ENCODE measurements around the gene SELENOP.

The SELENOP gene

DNA sequence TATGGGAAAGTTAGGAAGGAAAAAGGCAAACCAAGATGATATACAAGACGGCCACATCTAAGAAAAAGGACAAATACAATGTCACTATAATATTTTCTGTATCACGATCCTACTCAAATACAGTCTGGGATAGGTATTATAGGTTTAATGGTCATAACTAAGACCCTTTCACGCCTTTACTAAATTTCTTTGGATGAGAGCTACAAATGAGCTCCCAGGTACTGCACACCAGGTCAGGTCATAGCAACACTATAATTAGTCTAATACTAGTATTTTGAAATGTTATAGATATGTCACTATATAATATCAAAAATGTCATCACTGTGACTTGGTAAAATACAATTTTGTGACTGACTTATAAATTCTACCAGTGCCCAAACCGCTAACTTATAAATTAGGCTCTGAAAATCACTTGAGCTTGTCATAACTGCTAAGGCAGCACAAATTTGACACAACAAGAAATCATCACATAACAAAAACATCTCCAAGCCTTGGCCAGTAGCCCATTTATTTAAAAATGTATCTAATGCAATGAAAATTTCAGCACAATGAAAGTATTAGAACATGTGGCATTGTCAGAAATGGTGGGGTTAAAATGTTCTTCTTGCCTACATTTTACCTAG is 6.9 kb downstream of the SELENOP start:
- H3K36me3 ChIP-seq (ENCODE audit: control insufficient read depth, insufficient read depth, low read length), result no peaks in the 10 kb centered on the region
- no peak overlapping the region for H3K4me3 ChIP-seq (ENCODE audit: low read depth, low read length)
- H3K4me1 ChIP-seq (ENCODE audit: control insufficient read depth, insufficient read depth, low read length), result peaks cover 3% of the 10 kb centered on the region
- no peak overlapping the region for H3K9ac ChIP-seq (ENCODE audit: low read depth, low read length)
- H3K9me3 ChIP-seq (ENCODE audit: control insufficient read depth, insufficient read depth, low read length), result no peaks in the 10 kb centered on the region
- H3K27me3 ChIP-seq (ENCODE audit: control insufficient read depth, insufficient read depth, low read length), result no peaks in the 10 kb centered on the region

DNA sequence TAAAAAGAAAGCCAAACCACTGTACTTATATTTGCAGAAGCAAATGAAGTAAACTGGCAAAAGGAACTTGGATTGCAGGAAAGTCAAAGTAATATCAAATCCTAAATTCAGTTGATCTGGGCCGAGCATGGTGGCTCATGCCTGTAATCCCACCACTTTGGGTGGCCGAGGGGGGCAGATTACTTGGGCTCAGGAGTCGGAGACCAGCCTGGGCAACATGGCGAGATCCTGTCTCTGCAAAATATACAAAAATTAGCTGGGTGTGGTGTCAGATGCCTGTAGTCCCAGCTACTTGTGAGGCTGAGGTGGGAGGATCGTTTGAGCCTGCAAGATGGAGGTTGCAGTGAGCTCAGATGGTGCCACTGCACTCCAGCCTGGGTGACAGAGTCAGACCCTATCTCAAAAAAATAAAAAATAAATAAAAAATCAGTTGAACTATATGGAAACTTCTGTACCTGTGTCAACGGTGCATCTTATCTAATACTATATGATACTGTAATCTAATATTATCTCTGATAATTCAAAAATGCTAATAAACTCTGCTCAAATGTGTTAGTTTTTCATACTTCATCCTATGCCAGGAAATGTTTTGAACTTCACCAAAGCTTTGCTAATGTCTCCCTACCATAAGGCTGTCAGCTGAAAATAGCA is 10.1 kb downstream of the SELENOP start:
- Histone ChIP-seq H3K27me3 (ENCODE audit: control insufficient read depth, insufficient read depth, low read length) (no peaks in the 10 kb centered on the region), H3K36me3 (ENCODE audit: control insufficient read depth, insufficient read depth, low read length) (no peaks in the 10 kb centered on the region), H3K4me3 (ENCODE audit: low read depth, low read length) (no peak overlapping the region), H3K4me1 (ENCODE audit: control insufficient read depth, insufficient read depth, low read length) (no peaks in the 10 kb centered on the region), H3K9ac (ENCODE audit: low read depth, low read length) (no peak overlapping the region), H3K9me3 (ENCODE audit: control insufficient read depth, insufficient read depth, low read length) (no peaks in the 10 kb centered on the region)

DNA sequence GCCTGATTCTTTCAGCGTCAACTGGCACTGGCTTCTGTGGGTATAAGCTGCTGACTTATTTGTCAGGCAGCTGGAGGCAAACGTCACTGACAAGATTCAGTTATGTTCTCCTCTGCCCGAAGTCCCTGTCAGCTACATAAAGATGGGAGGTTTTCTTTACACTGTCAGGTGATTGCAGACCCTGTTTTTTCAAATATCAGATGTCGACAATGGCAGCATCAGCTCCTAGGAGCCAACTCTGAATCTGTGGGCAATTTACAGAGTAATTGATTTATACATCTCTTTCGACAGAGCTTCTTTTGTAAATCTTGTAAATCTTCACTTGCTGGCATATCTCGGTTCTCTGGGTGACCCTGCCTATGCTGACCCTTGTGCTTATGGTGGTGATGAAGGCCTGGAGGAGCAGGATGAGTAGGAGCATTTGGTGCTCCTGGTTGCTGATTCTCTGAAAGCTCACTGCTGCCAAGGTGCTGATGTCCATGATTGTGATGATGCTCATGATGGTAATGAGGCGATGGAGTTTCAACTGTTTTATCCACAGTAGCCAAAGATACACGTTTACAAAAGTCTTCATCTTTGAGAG is 10.9 kb downstream of the SELENOP start:
- no peaks in the 10 kb centered on the region for H3K27me3 ChIP-seq (ENCODE audit: control insufficient read depth, insufficient read depth, low read length)
- H3K9me3 ChIP-seq (ENCODE audit: control insufficient read depth, insufficient read depth, low read length), result no peaks in the 10 kb centered on the region
- no peaks in the 10 kb centered on the region for H3K4me1 ChIP-seq (ENCODE audit: control insufficient read depth, insufficient read depth, low read length)
- H3K36me3 ChIP-seq (ENCODE audit: control insufficient read depth, insufficient read depth, low read length), result no peaks in the 10 kb centered on the region
- H3K4me3 ChIP-seq (ENCODE audit: low read depth, low read length), result no peak overlapping the region
- H3K9ac ChIP-seq (ENCODE audit: low read depth, low read length), result no peak overlapping the region

DNA sequence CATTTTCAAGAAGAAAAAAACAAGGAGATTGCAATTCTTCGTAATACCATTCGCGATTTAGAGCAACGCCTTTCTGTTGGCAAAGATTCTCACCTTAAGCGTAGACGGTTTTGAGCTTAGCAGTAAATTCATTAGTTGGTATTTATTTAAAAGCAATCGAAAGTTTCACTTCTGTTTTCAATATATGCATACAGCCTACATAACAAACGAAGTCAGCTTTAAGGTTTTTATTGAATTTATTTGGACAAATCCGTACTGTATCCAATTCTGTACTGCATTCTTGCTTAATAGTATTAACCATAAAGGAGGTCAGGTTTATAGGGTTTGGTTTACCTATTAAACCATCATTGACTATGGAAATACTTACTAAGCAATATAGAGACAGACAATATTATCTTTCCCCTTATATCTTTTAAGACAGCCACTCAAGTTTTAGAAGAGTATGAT is 12.0 kb downstream of the SELENOP start:
- H3K9me3 ChIP-seq (ENCODE audit: control insufficient read depth, insufficient read depth, low read length), result no peaks in the 10 kb centered on the region
- H3K4me3 ChIP-seq (ENCODE audit: low read depth, low read length), result no peak overlapping the region
- H3K27me3 ChIP-seq (ENCODE audit: control insufficient read depth, insufficient read depth, low read length), result no peaks in the 10 kb centered on the region
- H3K9ac ChIP-seq (ENCODE audit: low read depth, low read length), result no peak overlapping the region
- H3K4me1 ChIP-seq (ENCODE audit: control insufficient read depth, insufficient read depth, low read length), result no peaks in the 10 kb centered on the region
- H3K36me3 ChIP-seq (ENCODE audit: control insufficient read depth, insufficient read depth, low read length), result no peaks in the 10 kb centered on the region

DNA sequence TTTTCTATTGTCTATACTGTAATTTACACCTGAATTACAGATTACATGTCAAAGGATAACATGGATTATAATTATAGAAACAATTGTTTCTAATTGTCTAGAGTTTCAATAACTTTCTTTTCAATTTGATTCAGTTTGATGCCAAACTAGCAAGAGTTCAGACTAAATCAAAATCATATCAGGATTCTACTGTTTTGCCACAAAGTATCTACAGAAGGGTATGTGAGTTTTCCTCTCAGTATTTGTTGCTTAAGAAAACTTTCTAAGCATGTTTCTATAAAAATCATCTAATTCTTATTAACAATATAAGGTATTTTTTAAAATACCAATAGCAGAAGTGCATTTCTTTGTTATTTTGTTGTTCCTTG is 12.5 kb downstream of the SELENOP start:
- Histone ChIP-seq H3K9ac (ENCODE audit: low read depth, low read length) (no peak overlapping the region), H3K27me3 (ENCODE audit: control insufficient read depth, insufficient read depth, low read length) (no peaks in the 10 kb centered on the region), H3K9me3 (ENCODE audit: control insufficient read depth, insufficient read depth, low read length) (no peaks in the 10 kb centered on the region), H3K36me3 (ENCODE audit: control insufficient read depth, insufficient read depth, low read length) (no peaks in the 10 kb centered on the region), H3K4me3 (ENCODE audit: low read depth, low read length) (no peak overlapping the region), H3K4me1 (ENCODE audit: control insufficient read depth, insufficient read depth, low read length) (no peaks in the 10 kb centered on the region)

DNA sequence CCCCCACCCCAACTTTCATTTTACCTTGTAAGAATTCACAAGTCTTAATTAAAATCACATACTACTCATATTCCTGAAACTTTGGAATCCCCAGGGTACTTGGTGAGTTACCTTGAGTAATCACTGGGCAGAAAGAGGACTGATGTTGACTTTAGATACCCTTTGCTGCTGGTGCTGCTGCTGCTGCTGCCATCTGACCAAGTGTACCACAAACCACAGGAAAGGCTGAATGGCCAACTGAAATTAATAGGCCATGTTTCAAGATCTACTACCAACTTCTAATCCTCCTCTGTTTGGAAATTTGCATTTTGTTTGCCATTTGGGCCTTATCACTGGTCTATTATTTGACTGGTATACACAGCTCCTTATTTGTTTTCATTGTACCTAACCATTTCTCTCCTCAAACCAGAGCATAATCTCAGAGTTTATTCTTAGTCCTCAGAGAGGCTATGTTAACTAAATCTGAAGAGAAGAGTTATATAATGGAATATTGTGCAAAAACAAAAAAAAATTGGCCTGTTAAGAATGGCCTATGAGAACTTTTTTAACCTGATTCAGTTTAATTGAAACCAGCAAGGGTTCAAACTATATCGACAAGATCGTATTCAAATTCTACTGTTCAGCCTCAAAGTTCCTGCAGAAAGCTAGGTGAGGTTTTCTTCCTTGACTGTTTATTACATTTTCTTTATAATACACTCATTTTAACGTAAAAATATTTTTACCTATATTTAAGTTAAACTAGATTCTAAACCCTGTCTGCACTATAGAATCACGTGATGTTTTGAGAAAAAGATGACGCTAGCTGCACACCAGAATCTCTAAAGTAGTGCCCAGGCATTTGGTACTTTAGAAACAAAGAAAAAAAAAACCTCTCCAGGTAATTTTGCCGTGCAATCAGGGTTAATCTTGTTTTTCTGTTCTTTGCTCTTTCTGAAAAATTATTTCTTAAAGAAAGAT is 13.1 kb downstream of the SELENOP start:
- no peak overlapping the region for H3K9ac ChIP-seq (ENCODE audit: low read depth, low read length)
- H3K9me3 ChIP-seq (ENCODE audit: control insufficient read depth, insufficient read depth, low read length), result no peaks in the 10 kb centered on the region
- H3K4me3 ChIP-seq (ENCODE audit: low read depth, low read length), result no peak overlapping the region
- no peaks in the 10 kb centered on the region for H3K4me1 ChIP-seq (ENCODE audit: control insufficient read depth, insufficient read depth, low read length)
- H3K36me3 ChIP-seq (ENCODE audit: control insufficient read depth, insufficient read depth, low read length), result no peaks in the 10 kb centered on the region
- no peaks in the 10 kb centered on the region for H3K27me3 ChIP-seq (ENCODE audit: control insufficient read depth, insufficient read depth, low read length)

DNA sequence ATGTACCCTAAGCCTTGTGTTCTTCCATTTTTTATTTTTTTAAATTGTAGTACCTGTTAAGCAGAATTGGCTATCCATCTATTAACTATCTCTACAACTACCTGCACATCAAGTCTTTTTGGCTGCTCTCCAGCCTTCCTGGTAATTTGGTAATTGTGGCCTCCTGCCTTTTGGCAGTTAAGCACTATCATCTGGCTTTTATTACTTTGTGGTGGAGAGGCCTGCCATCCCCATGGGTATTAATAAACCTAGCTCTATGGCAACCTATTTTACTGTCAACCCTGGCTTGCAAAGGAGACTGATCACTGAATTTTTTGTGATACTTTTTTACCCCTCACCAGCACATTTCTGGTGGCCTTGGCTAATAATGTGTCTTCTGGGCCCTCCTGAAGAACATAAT is 20.5 kb downstream of the SELENOP start:
- Histone ChIP-seq H3K4me3 (ENCODE audit: low read depth, low read length) (no peak overlapping the region), H3K4me1 (ENCODE audit: control insufficient read depth, insufficient read depth, low read length) (no peaks in the 10 kb centered on the region), H3K27me3 (ENCODE audit: control insufficient read depth, insufficient read depth, low read length) (no peaks in the 10 kb centered on the region), H3K9me3 (ENCODE audit: control insufficient read depth, insufficient read depth, low read length) (no peaks in the 10 kb centered on the region), H3K9ac (ENCODE audit: low read depth, low read length) (no peak overlapping the region), H3K36me3 (ENCODE audit: control insufficient read depth, insufficient read depth, low read length) (no peaks in the 10 kb centered on the region)

DNA sequence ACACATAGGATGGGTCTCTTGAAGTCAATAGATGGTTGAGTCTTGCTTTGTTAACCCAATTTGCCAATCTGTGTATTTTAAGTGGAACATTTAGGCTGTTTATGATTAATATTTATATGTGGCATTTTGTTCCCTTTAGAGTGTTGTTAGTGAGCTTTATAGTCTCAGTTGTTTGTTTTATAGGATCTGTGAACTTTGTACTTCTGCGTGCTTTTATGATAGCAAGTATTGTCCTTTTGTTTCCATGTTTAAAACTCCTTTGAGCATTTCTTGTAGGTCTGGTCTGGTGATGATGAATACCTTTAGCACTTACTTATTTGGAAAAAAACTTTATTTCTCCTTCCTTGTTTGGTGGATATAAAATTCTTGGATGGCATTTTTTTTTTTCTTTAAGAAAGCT is 23.8 kb downstream of the SELENOP start:
- H3K36me3 ChIP-seq (ENCODE audit: control insufficient read depth, insufficient read depth, low read length), result no peaks in the 10 kb centered on the region
- no peaks in the 10 kb centered on the region for H3K4me1 ChIP-seq (ENCODE audit: control insufficient read depth, insufficient read depth, low read length)
- no peak overlapping the region for H3K9ac ChIP-seq (ENCODE audit: low read depth, low read length)
- H3K9me3 ChIP-seq (ENCODE audit: control insufficient read depth, insufficient read depth, low read length), result no peaks in the 10 kb centered on the region
- H3K27me3 ChIP-seq (ENCODE audit: control insufficient read depth, insufficient read depth, low read length), result no peaks in the 10 kb centered on the region
- H3K4me3 ChIP-seq (ENCODE audit: low read depth, low read length), result no peak overlapping the region

DNA sequence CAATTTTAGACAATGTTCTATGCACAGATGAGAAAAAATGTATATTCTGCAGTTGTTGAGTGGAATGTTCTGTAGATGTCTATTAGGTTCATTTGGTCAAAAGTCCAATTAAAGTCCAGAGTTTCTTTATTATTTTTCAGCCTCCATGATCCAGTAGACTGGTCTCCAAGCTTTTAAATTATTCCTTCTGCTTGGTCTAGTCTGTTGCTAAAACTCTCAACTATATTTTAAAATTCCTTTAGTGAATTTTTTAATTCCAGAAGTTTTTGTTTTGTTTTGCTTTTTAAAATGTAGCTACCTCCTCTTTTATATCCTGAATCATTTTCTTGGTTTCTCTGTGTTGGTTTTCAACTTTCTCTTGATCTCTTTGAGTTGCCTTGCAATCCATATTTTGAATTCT is 24.6 kb downstream of the SELENOP start:
- H3K4me3 ChIP-seq (ENCODE audit: low read depth, low read length), result no peak overlapping the region
- no peaks in the 10 kb centered on the region for H3K4me1 ChIP-seq (ENCODE audit: control insufficient read depth, insufficient read depth, low read length)
- H3K36me3 ChIP-seq (ENCODE audit: control insufficient read depth, insufficient read depth, low read length), result no peaks in the 10 kb centered on the region
- H3K9ac ChIP-seq (ENCODE audit: low read depth, low read length), result no peak overlapping the region
- no peaks in the 10 kb centered on the region for H3K9me3 ChIP-seq (ENCODE audit: control insufficient read depth, insufficient read depth, low read length)
- no peaks in the 10 kb centered on the region for H3K27me3 ChIP-seq (ENCODE audit: control insufficient read depth, insufficient read depth, low read length)

DNA sequence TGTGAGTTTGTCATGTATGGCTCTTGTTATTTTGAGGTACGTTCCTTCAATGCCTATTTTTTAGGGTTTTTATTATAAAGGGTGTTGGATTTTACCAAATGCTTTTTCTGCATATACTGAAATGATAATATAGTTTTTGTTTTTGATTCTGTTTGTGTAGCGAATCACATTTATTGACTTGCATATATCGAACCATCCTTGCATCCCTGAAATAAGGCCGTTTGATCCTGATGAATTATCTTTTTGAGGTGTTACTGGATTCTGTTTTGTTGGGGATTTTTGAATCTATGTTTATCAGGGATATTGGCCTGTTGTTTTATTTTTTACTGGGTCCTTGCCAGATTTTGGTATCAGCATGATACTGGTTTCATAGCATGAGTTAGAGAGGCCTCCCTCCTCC is 25.9 kb downstream of the SELENOP start:
- H3K27me3 ChIP-seq (ENCODE audit: control insufficient read depth, insufficient read depth, low read length), result no peaks in the 10 kb centered on the region
- no peak overlapping the region for H3K9ac ChIP-seq (ENCODE audit: low read depth, low read length)
- no peaks in the 10 kb centered on the region for H3K9me3 ChIP-seq (ENCODE audit: control insufficient read depth, insufficient read depth, low read length)
- H3K4me1 ChIP-seq (ENCODE audit: control insufficient read depth, insufficient read depth, low read length), result no peaks in the 10 kb centered on the region
- H3K4me3 ChIP-seq (ENCODE audit: low read depth, low read length), result no peak overlapping the region
- H3K36me3 ChIP-seq (ENCODE audit: control insufficient read depth, insufficient read depth, low read length), result no peaks in the 10 kb centered on the region

DNA sequence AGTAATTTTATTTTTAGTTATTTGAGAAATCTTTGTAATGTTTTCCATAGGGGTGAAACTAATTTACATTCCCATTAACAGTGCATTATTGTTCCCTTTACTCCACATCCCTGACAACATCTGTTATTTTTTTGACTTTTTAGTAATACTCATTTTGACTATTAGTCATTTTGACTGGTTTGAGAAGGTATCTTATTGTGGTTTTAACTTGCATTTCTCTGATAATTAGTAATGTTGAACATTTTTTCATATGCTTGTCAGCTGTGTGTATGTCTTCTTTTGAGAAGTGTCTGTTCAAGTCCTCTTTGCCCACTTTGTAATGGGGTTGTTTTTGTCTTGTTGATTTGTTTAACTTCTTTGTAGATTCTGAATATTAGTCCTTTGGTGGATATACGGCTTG is 27.6 kb downstream of the SELENOP start:
- Histone ChIP-seq H3K27me3 (ENCODE audit: control insufficient read depth, insufficient read depth, low read length) (no peaks in the 10 kb centered on the region), H3K4me3 (ENCODE audit: low read depth, low read length) (no peak overlapping the region), H3K9ac (ENCODE audit: low read depth, low read length) (no peak overlapping the region), H3K36me3 (ENCODE audit: control insufficient read depth, insufficient read depth, low read length) (no peaks in the 10 kb centered on the region), H3K4me1 (ENCODE audit: control insufficient read depth, insufficient read depth, low read length) (no peaks in the 10 kb centered on the region), H3K9me3 (ENCODE audit: control insufficient read depth, insufficient read depth, low read length) (no peaks in the 10 kb centered on the region)
